GM23248 (cell line): Measurements from ENCODE around the gene PGRMC2.

Source experiments
- EZH2 ChIP-seq: fragments of 200-600 bp; sonication (generic); IDR thresholded peaks from 2 replicates; pipeline ENCODE4 v1.6.1; 2018; ENCODE audit warnings: antibody characterized with exemption, mild to moderate bottlenecking; ENCODE audit not compliant: insufficient read depth, poor library complexity, severe bottlenecking
- EZH2phosphoT487 ChIP-seq: fragments of 200-600 bp; sonication (generic); IDR thresholded peaks from 2 replicates; pipeline ENCODE4 v1.6.1; 2018; ENCODE audit warnings: antibody characterized with exemption, moderate library complexity, mild to moderate bottlenecking, low read depth; ENCODE audit not compliant: insufficient read depth

- TF ChIP-seq EZH2 (no peak), EZH2phosphoT487 (no peak)
Measured at GRCh38 chr4:128299848-128300247, 12.2 kb upstream of the PGRMC2 start.
